Measurements from ENCODE around the gene PAX9. TPM values are rescaled to one million over a fixed set of nuclear protein-coding genes. Genes with fewer than 3 reads are reported as not detected.

Gene PAX9
- total RNA-seq, 4 donors from 2014 or later = 0.26 to 0.98 (median 0.29) TPM; not detected in 1

GRCh38 chr14:36659010-36659821 lies 2.4 kb upstream of the PAX9 start:
- Histone ChIP-seq H3K9me3 (no peaks in the 10 kb centered on the region), H3K27ac (no peak overlapping the region), H3K27me3 (peaks cover 23 to 89% of the 10 kb centered on the region in 2 donors), H3K36me3 (no peaks in the 10 kb centered on the region), H3K4me3 (no peak overlapping the region), H3K4me1 (peaks cover 0 to 16% of the 10 kb centered on the region in 2 donors)
- TF ChIP-seq CTCF (IDR thresholded peaks at IDR 0.05) (no peak), POLR2A (IDR thresholded peaks at IDR 0.05) (no peak)
- no peak for DNase-seq
- intact Hi-C loops (cut with DNase I; ENCODE audit: low total_unique reads) = no loop called here

GRCh38 chr14:36659822-36660735 lies 1.6 kb upstream of the PAX9 start:
- TF ChIP-seq CTCF (IDR thresholded peaks at IDR 0.05) = no peak
- no peak for TF ChIP-seq POLR2A (IDR thresholded peaks at IDR 0.05)
- Histone ChIP-seq H3K4me1 (peaks cover 0 to 16% of the 10 kb centered on the region in 2 donors), H3K27ac (no peak overlapping the region), H3K27me3 (peaks cover 15 to 89% of the 10 kb centered on the region in 2 donors), H3K9me3 (no peaks in the 10 kb centered on the region), H3K36me3 (no peaks in the 10 kb centered on the region), H3K4me3 (no peak overlapping the region)
- intact Hi-C loops (cut with DNase I; ENCODE audit: low total_unique reads) = no loop called here
- no peak for DNase-seq

- no peak for TF ChIP-seq CTCF (IDR thresholded peaks at IDR 0.05)
- no peak for TF ChIP-seq POLR2A (IDR thresholded peaks at IDR 0.05)
- Histone ChIP-seq H3K4me1 (peaks cover 0 to 16% of the 10 kb centered on the region in 2 donors), H3K4me3 (no peak overlapping the region), H3K27ac (no peak overlapping the region), H3K36me3 (no peaks in the 10 kb centered on the region), H3K9me3 (no peaks in the 10 kb centered on the region), H3K27me3 (peaks cover 13 to 90% of the 10 kb centered on the region in 2 donors)
- intact Hi-C loops (cut with DNase I; ENCODE audit: low total_unique reads) = no loop called here
- DNase-seq = no peak
Measured at GRCh38 chr14:36660736-36661505, 739 bp upstream of the PAX9 start.

- Histone ChIP-seq H3K9me3 (no peaks in the 10 kb centered on the region), H3K36me3 (no peaks in the 10 kb centered on the region), H3K27ac (no peak overlapping the region), H3K27me3 (peaks cover 13 to 89% of the 10 kb centered on the region in 2 donors), H3K4me1 (peaks cover 0 to 16% of the 10 kb centered on the region in 2 donors), H3K4me3 (peak overlapping the region in 1 of 2 donors; percentile 29)
- intact Hi-C loops (cut with DNase I; ENCODE audit: low total_unique reads) = no loop called here
- no peak for TF ChIP-seq CTCF (IDR thresholded peaks at IDR 0.05)
- no peak for TF ChIP-seq POLR2A (IDR thresholded peaks at IDR 0.05)
- DNase-seq = no peak
Measured at GRCh38 chr14:36662258-36662542, 540 bp downstream of the PAX9 start.

Measured in uterus (tissue), 4 donors.